Activated CD8-positive, alpha-beta memory T cell treated with anti-CD3 and anti-CD28 coated beads, Interleukin-2, amount 50 U/mL, for 48 hours (primary cell): ENCODE data around the gene CDC42EP2.

Experiments used
- DNase-seq: peaks from one replicate; pipeline ENCODE4 v3.0.0-alpha.2; 2020

Gene CDC42EP2

DNA sequence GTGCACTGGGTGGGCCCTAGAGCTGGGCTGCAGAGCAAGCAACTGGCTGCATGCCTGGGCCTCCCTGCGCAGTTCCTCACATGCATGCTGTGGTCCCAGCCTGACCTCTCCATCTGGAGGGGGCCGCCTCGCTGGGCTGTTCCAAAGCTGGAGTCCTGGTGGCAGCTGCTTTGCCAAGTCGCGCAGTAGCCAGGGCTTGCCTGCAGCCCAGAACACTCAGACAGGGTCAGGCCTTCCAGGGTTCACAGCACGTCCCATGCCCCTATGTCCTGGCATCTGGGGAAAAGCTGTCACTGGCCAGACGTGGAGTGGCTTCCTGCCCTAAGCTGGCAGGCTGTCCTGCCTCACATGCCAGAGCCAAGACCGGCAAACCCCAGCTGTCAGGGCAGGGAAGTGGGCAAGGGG lies 16.5 kb upstream of the CDC42EP2 start:
- no peak for DNase-seq

DNA sequence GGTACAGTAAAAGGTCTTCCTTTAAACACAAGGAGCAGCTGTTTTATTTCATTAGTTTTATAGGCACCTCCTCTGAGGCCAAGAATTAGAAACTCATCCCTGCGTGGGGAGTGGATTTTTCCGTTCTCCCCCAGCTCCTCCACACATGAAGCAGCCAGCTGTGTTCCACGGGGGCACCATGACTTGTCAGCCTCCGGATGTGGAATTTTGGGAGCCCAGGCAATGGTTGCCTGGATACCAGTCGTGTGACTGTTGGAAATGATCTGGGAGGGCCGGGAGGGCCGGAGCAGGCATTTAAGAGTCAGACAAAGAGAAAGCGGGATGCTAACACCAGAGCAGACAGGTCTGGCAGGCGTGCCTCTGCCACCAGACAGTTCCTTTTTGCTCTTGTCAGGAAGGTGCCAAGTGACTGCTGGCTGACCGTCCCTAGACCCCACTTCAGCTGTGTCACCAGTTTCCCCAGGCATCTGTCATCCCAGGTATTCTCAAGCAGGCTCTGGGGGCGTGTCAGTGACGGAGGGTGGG lies 15.9 kb upstream of the CDC42EP2 start:
- no peak for DNase-seq

DNA sequence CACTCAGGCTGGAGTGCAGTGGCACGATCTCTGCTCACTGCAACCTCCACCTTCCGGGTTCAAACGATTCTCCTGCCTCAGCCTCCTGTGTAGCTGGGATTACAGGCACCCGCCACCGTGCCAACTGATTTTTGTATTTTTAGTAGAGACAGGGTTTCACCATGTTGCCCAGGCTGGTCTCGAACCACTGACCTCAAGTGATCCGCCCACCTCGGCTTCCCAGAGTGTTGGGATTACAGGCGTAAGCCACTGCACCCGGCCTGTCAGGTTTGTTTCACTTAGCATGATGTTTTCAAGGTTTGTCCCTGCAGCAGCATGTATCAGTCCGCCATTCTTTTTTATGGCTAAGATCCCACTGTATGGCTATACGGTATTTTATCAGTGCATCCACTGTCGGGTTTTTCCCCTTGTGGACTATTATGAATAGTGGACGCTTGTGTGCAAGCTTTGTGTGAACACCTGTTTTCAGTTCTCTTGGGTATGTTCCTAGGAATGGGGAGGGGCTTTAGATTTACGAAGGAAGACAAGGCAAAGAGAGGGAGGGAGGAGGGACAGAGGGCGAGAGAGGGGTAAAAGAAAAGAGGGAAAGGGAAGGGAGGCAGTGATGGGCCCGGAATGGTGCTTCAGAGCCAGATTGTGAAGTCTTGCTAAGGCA lies 13.9 kb upstream of the CDC42EP2 start:
- no peak for DNase-seq

DNA sequence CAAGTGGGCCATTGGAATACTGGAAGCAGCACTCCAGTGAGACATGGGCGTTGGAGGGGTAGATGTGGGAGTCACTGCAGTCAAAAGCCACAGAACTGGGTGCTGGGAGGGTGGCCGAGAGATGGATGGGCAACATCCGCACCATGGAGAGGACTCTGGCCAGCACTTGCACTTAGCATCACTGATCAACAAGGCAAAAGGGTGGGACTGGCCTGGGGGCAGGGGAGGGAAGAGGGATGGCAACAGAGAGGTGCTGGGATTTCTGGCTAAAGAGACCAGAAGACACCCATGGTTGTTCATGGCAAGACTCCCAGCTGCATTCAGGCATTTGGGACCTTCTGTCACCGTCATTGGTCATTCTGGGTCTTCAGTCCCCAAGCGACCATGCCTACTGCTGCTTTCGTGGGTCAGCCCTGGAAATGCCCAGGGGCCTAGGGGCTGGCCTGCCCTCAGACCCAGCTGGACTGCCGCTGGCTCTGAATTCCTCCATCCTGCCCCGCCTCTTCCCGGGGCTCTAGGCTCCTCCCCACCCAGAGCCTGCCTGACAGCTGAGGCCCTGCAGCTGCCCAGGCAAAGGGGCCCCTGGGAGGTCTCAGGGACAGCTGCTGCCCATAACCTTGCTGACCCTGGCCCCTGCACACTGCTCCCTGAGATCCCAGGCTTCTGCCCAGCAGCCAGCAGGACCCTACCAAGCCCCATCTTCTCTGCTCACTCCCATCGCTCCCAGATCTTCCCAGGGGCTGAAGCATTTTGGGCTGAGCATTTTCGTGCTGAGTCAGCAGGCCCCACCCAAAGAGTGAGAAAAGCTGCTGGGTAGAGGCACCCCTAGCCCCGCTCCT lies 13.0 kb upstream of the CDC42EP2 start:
- DNase-seq = no peak

DNA sequence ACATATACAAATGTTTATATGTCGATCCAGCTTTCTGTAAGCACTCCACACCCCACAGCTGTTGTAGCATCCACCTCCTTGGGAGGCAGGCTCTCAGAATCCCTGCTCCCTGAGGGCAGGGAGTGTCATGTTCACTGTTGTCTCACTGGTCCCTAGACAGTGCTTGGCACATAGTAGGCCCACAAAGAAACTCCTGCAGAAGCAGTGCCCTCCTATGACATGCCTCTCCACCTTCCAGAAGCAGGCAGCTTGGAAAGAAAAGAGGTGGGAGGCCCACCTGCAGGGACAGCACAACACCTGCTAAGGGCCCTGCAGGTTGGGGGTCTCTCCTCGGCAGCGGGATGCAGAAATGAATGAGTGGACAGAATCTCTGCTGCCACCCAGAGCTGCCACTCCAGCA lies 11.1 kb upstream of the CDC42EP2 start:
- DNase-seq = no peak

DNA sequence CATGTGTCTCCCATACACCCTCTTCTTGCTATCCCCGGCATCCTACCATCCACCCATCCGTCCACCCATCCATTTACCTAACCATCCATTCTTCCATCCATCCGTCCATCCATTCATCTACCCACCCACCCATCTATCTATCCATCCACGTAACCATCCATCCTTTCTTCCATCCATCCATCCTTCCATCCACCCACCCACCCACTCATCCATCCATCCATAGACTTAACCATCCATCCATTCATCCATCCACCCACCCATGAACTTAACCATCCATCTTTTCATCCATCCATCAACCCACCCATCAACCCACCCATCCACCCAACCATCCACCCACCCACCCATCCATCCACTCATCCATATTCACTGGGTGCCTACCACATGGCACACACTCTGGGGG lies 10.6 kb upstream of the CDC42EP2 start:
- no peak for DNase-seq

DNA sequence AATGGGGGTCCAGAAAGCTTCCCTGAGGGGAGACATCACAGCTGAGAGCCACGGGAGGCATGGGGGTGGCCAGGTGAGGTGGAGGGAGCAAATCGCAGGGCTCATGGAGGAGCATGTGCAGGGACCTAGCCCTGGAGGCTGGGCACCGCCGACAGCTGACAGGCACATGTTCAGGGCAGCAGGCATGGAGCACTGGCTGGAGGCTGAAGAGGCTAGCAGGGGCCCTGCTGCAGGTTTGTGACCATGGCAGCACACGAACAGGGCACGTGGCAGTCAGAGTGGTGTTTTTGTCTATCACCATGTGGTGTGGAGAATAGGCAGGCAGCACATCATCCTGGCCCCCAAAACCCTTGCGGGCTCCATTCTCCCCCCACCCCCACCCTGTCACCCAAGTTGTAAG lies 10.1 kb upstream of the CDC42EP2 start:
- DNase-seq = no peak

DNA sequence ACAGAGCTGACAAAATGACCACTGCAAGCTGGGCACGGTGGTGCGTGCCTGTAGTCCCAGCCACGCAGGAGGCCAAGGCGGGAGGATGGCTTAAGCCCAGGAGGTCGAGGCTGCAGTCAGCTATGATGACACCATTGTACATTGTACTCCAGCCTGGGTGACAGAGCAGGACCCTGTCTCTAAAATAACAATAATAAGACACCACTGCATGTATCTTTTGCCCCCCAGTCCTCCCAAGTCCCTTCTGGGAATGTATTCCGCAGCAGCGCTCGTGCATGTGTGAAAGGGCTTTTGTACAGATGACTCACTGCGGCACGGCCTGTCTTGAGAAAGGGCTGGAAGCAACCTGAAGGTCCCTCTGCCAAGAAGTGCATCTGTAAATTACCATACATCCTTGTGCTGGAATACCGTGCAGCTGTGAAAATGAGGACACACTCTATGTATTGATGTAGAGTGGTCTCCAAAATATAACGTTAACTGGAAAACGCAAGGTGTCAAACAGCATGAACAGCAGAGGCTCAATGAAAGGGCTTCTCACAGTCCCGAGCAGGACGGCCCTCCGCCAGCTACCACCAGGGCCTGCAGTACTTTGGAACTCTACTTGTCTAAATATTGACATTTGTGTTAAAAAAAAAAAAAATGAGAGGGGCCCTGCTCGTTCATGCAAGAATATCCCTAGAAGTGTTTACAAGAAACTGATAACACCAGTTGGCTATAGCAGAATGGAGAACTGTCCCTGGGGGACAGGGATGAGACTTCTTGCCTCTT lies 9.0 kb upstream of the CDC42EP2 start:
- no peak for DNase-seq

DNA sequence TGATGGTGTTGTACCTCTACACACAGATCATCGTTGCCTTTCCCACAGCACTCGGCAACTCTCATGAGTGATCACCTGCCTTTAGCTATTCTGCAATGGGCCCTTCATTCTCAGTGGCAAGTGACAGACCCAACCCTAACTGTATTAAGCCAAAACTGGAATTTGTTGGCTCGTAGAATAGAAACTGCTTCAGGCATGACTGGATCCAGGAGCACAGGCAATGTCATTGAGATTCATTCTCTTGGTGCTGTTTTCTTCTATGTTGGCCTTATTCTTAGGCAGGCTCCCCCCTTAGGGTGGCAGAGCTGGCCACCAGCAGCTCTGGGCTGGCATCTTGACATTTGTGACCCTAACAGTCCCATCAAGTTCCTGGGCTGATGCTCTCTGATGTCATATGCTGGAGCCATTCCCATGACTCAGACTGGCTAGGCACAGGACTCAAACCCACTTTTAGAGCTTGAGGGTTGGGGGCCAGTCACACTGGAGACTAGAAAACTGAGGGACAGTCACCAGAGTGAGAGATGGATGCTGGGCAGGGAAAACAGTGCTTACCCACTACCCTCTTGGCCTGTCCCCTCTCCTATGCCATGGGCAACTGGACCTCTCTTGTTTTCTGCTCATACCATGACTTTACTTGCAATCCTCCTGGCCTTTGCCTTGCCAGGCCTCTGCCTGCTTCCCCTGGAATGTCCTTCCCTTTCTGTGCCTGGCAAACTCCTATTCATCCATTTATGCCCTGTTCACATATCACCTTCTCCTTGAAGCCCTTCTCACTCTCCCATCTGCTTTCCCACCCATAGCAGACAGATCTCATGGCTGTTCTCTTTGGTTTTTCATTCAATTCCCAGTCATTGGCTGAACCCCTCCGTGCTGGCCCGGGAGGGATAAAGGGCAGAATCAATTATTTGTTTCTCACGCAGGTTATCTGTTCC lies 7.1 kb upstream of the CDC42EP2 start:
- no peak for DNase-seq

DNA sequence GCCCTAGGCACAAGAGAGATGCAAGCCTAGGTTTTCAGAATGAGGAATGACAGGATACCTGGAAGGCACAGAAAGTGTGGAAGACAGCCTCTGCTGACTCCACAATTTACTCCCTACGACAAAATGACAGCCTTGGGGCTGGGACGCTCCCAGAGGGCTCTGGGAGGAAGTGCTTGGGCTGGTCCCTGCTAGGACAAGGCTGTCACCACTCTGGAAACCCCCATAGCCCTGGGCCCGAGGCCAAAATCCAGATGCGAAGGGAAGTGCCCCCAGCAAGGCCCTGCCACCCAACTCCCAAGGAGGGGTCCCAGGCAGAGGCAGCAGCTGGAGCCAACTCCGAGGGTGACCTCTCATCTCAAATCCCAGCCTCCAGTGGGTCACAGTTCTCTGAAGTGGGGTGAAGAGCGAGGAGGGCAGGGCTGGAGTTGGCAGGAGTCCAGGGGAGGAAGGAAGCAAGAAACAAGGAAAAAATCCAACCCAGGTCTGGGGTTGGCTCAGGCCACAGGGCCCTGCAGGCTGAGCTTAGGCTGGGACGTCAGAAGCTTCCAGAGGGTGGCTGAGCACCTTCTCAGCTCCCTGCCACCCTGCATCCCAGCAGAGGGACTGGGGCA lies 6.3 kb upstream of the CDC42EP2 start:
- DNase-seq = no peak

DNA sequence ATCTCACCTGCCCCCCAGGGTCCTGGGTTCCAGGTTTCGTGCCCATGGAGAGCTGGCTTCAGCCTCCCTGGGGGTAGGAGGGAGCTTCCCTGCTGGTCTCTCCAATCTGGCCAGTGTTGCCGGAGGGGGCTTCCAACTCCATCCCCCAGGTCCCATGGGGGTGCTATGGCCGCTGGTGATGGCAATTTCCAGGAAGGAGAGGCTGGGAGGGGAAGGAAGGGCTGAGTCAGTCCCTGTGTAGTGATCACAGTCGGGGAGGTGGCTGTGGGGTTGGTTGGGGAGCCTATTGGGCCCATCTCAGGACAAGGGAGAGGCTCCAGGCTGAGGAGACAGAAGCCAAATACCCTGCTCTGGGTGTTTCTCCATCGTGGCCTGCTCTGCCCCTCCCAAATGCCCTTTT lies 5.7 kb upstream of the CDC42EP2 start:
- DNase-seq = no peak

DNA sequence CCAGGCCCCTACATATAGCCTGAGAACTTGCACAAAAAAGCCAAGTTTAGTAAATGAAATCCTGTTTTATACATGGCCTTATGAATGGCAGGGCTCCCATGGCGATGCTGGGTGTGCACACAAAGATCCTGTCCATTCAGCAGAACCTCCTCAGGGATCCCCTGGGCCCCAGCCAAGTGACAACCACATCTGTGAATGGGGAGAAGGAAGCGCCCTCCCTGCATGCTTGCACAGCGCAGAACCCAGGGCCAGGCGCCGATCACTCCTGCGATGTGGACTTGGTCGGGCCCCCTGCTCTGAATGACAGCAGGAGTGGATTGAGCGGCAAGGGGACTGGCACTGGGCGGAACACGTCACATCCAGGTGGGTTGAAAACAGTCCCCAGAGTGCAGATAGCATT lies 4.5 kb upstream of the CDC42EP2 start:
- no peak for DNase-seq

DNA sequence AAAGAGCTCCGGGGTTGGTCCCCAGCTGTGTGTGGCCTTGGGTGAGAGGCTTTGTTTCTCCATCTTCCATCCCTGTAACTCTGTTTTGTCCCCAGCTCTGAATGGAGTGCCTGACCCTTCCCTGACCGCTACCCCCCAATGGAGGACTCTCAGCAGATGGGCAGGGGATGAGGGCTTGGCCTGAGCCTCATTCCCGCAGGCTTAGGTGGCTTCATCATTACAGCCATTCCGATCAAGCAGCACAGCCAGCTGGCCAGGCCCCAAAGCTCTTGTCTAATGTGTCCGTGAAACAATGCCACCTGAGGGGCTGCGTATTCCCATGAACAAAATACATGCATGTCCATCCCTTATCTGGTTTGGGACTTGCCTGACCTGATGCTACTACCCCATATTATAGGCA lies 3.9 kb upstream of the CDC42EP2 start:
- DNase-seq = no peak

DNA sequence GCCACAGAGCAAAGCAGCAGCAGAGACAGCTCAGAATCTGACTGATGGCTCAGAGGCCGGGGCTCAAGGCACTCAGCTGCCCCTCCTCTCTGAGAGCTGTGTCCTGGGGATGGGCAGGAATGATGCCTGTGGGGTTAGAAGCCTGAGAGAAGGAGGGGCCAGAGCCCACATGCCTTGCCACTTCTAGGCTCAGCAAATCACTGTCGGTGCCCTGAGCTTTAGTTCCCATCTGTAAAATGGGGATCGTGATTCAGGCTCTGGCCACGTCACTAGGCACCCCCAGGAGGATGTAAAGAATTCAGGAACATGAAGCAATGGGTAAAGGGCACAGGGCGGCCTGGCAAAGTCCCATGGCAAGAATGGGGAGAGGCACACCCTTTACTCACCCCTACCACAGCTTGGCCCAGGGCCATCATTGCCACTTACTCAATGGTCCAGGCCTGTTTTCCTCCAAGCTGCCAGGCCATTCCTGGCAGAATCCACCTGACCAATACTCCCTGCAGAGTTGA lies 3.4 kb upstream of the CDC42EP2 start:
- no peak for DNase-seq

DNA sequence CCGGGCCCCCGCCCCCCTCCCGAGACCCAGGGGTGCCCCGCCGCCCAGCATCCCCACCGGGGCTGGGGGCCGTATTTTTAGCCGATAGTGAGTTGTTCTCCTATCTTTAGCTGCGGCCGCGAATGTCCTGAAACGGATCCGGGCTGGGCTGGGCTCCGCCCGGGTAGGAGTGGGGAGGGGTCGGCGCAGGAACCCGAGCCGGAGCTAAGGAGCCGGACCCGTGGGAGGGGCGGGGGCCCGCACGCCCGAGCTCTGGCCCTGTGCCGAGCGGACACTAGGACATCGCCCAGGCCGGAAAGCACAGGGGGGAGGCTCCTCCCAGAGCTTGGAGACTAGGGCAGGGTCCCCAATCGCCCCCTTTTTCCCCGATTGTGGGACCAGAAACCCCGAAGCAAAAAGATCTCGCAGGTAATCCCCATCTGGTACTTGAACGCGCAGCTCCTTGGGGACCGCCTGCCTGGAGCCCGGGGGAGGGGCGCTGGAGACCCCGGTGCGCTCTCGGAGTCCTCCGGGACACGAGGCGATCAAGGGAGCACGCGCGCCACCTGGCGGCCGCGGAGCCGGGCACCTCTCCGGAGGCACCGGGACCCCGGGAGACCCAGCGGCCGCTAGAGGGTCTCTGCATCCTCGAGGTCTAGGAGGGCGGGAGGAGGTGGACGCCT lies 669 bp downstream of the CDC42EP2 start:
- DNase-seq = peak; percentile 97

DNA sequence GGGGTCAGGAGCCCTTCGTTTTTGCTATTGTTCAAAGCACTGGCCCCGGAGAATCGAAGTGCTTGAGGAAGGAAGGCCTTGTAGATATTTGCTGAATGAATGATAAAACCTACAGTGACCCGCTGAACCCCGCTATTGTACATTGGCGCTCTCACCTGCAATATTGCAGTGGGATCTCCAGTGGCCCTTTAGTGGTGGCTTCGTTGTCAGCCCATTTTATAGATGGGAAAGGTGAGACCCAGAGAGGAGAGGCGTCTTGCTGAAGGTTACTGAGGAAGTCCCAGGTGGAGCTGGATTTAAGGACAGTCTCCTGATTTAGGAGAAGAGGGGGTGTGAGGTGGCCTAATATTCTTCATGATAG lies 1.2 kb downstream of the CDC42EP2 start:
- no peak for DNase-seq

DNA sequence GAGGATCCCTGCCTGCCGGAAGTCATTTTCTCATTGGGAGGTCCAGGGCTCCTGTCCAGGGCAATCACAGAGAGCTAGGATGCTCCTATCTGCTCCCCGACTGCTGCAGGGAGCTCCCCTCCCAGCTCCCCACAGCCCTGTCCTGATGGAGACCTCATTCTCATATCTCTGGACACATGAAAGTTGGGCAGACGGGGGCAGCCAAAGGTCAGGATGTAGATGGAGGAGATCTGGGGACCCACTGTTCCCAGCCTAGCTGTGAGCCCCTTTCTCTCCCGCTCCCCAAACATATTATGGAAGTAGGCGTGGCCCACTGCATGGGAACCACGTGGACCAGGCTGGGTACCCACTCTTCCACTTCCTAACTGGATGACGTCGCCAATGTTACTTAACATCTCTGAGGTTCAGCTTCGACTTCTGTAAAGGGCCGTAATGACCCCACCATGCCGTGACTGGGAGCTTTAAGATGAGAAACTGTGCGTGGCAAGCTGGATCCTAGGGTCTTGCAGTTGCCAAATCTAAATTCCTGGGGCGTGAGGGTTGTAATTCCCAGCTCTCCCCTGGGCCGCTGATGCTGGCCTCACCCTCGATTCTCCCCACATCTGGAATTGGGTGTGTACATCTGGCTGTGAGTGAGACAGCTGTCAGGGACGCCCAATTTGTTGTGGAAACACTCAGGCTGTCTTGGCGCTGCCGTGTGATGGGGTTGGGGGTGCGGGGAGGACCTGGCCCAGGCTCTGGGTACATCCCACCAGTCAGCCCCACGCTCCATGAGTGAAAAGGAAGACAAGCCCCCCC lies 1.8 kb downstream of the CDC42EP2 start:
- DNase-seq = no peak

DNA sequence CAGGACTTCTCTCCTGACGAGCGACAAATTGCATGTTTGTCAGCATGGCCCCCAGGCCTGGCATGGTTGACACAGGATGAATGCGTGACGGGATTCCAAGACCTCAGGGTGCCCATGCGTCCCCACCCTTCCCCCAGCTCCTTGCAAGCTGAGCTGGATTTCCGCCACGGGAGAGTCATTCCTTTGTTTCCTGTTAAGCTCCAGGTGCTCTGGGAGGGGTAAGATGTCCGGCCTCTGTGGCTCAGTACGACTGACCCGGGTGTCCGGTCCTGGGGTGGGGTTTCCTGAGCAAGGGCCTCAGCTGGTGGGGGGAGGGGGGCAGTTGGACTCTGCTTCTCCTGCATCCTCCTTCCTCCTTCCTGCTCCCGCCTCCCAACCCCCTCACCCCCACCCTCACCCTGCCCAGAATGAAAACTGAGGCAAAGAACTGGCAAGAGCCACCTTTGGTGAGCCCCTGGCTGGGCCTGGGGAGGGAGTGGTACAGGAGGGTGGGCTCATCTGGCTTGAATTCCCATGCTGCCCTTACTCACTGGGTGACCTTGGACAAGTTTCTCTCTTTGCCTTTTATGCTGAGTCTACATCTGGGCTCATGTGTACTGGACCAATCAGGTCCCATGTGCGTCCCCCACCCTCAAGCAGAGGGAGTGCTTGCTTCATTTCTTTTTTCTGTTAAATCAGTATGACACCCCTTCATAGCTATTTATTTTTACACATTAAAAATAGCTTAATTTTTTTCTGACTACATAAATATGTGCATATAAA lies 2.5 kb downstream of the CDC42EP2 start:
- DNase-seq = no peak

DNA sequence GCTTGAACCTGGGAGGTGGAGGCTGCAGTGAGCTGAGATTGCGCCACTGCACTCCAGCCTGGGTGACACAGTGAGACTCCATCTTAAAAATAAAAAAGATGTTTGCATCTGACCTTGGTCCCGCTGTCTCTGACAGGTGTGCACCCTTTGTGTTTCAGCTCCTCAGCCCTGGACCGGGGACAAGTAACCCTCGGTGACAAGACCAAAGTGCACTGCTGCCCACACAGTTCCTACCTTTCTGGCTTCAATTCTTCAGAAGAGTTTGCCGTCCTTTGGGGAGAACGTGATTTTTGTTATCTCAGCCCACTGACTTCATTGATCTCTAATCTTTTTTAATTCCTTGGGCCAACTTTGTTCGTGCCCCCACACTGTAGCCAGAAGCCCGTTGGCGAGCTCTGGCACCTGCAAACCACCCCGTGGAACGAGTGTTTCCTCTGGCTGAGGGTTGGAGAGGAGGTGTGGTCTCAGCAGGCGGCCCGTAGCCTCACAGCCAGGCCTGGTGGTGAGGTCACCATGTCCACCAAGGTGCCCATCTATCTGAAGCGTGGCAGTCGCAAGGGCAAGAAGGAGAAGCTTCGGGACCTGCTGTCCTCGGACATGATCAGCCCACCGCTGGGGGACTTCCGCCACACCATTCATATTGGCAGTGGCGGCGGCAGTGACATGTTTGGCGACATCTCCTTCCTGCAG lies 5.9 kb downstream of the CDC42EP2 start:
- DNase-seq = no peak
